SH-SY5Y (cell line): ENCODE results near the gene ERAP2.

Source experiments
- GATA2 ChIP-seq: IDR thresholded peaks from 2 replicates; pipeline ENCODE4 v1.6.1; 2011; ENCODE audit warnings: mild to moderate bottlenecking, low read depth, low read length
- GATA3 ChIP-seq: IDR thresholded peaks from 2 replicates; pipeline ENCODE4 v1.6.1; 2011; ENCODE audit warnings: low read depth, mild to moderate bottlenecking, low read length, moderate library complexity

DNA sequence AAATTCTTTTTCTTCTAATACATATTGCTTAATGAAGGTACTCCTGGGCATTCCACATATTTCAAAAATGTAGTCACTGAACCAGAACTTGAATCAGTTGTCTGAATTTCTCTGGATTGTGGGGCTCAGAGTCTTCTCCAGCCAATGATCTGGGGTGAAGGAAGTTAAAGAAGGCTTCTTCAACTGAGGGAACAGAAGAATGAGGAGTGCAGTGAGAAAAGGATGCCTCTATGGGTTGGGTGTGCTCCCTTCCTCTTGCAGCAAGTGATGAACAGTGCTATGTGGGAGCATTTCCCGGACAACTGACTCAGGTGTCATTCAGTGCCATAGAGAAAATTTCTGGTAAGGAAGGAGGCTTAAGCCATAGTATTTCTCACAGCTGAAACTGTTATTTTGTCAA is 67.5 kb downstream of the ERAP2 start:
- TF ChIP-seq GATA2 (no peak), GATA3 (no peak)
